Erythroblast (primary cell): Measurements from ENCODE around the gene SEZ6L.

Experiments
- DNase-seq, 2 experiments: peaks; one replicate each; lab custom pipeline; 2025; lab: John Stamatoyannopoulos, UW
- GATA1 ChIP-seq: IDR thresholded peaks from 2 replicates; pipeline ENCODE4 v1.6.1; 2011; ENCODE audit warnings: low read depth, mild to moderate bottlenecking, control low read depth, low read length, moderate library complexity
- POLR2A ChIP-seq: IDR thresholded peaks from 2 replicates; pipeline ENCODE4 v1.6.1; 2011; ENCODE audit warnings: mild to moderate bottlenecking, low read length

Gene SEZ6L

GRCh38 chr22:26169315-26170111 is at the start of gene SEZ6L:
SEZ6L (plus strand) TSS chr22:26169462; CDS start chr22:26169670, 208 bp downstream.
- TF ChIP-seq GATA1 (no peak), POLR2A (no peak)
- DNase-seq = no peak

- TF ChIP-seq GATA1 (no peak), POLR2A (no peak)
- no peak for DNase-seq
Observed at GRCh38 chr22:26122920-26123468, 46.3 kb upstream of the SEZ6L start.

- TF ChIP-seq GATA1 (no peak), POLR2A (no peak)
- no peak for DNase-seq
Observed at GRCh38 chr22:26124991-26125725, 44.1 kb upstream of the SEZ6L start.

DNA sequence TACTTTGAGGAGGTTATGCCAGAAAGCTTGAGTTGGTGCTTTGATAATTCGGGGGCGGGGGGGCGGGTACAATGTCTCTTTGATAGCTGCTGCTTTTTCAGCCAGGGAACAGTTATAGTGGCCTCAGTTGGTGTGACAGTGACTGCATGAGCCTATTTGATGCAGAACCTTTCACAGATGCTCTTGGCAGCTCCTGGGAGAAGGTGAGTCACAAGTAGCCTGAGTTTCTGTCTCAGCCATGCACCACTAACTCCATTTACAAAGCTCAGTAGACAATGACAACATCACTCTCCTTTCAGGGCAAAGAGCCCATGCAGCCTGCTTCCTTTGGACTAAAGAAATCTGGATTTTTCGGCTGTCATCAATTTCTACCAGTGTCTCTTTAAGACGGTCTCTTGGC is 42.1 kb upstream of the SEZ6L start:
- no peak for TF ChIP-seq GATA1
- no peak for TF ChIP-seq POLR2A
- no peak for DNase-seq

DNA sequence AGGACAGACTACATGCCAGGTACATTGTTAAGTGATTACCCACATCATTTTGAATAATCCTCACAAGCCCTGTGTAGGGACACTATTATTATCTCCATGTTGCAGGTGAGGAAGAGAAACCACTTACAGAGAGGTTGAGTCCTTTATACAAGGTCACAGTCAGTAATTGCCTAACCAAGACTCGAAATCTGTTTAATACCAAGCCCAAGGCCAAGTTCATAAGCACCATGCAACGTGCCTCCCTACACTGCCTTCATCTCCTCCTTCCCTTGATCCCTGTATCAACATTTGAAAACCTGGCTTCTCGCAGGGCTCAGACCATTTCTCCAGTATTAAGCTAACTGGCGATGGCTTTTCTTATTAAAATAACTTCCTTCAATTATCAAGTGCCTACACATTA is 41.7 kb upstream of the SEZ6L start:
- TF ChIP-seq GATA1 (no peak), POLR2A (no peak)
- no peak for DNase-seq

- TF ChIP-seq GATA1 (no peak), POLR2A (no peak)
- DNase-seq = no peak
Observed at GRCh38 chr22:26131589-26132154, 37.6 kb upstream of the SEZ6L start.

DNA sequence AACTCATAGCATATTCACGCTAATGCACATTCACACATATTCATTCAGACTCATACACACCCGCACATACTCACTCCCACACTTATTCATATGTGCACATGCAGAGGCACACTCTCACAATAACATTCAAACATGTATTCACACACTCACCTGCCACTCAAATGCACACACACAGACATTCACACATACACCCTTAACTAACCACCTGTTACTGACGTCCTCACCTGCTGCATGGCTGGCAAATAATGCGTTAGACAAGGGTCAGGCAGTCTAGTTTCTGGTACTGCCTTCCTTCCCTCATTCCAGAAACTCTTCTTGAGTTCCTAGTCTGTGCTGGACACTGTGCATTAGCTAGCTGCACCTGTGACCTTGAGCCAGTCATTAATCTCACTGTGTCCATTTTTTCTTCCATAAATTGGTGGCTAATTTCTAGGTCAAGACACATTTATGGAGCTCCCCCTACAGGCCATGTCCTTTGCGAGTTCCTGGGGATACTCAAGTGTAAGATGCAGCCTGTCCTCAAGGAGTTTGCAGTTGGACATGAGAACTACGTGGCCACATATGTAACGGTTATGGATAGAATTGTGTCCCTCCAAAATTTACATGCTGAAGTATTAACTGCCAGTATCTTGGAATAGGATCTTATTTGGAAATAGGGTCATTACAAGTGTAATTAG is 34.5 kb upstream of the SEZ6L start:
- DNase-seq = peak; percentile 8 to 37
- TF ChIP-seq GATA1 (no peak), POLR2A (no peak)

GRCh38 chr22:26135806-26136205 is 33.5 kb upstream of the SEZ6L start:
- TF ChIP-seq GATA1 (no peak), POLR2A (no peak)
- no peak for DNase-seq

DNA sequence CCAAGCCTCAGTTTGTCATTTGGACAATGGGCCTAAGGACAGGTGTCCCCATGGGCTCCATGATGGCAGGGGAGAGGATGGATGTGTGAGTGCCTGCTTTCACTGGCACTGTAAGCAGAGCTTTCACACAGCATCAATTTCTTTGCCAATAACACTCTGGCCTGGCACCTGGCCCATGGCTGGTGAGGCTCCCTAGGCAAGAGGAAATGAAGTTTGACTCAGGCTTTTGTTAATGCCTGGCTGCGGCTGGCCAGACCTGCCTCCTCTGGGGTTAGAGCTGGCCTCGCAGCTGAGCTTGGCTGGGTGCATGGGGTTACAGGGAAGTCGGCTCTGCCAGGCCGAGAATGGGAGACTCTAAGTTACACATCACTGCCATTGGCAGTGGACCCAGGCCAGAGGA is 30.0 kb upstream of the SEZ6L start:
- TF ChIP-seq POLR2A = no peak
- no peak for DNase-seq

DNA sequence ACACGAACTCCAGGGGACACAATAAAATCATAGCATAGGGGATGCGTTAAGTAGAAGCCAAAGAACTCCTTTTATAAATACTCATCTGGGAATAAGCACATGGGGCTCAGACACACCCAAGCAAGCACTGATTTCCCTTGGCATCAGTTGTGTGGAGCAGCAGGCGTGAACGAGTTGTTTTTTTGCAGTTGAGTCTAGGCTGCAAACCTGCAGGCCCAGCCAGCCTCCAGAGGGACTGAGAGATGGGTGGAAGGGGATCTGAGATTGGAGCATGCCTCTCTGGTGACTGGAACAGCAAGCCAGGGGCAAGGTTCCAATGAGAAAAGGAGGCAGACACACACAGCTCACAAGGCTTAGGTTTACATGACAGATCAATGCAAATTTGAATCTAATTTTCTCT is 27.4 kb upstream of the SEZ6L start:
- TF ChIP-seq POLR2A (no peak), GATA1 (no peak)

GRCh38 chr22:26143806-26144325 is 25.4 kb upstream of the SEZ6L start:
- TF ChIP-seq POLR2A (no peak), GATA1 (no peak)
- no peak for DNase-seq

More for the DNA sequence above, 27.4 kb upstream of the SEZ6L start:
- DNase-seq = no peak

DNA sequence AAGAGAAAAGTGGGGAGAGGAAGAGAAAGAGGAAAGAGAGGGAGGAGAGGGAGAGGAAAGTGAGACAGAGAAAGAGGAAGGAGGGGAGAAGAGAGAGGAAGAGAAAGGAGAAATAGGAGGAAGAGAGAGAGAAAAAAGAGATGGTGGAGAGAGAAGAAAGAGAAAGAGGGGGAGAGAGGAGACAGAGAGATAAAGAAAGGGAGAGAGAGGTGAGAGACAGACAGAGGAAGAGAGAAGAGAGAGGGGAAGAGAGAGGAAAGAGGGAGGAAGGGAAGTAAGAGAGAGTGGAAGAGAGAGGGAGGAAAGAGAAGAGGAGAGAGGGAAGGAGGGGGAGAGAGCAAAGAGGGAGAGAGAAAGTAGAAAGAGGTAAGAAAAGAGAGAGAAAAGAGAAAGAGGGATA is 9.4 kb upstream of the SEZ6L start:
- no peak for DNase-seq
- TF ChIP-seq POLR2A = no peak
- TF ChIP-seq GATA1 = no peak

DNA sequence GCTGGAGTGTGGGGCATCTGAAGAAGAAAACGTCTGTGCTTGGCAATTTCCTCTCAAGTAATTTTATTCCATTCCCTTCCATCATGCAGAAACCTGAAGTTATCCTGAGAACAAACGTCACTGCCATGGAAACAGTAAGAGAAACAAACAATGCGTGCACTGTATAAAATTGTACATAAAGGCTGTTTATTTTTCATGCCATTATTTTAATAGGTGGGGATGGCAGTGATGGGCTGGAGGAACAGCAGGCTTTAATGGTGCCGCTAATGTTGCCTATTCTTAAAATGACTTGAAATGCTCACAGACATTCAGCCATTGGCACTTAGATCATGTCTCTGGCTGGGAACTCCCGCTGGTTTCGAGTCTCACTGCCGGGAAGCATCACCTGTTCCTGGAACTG is 7.5 kb upstream of the SEZ6L start:
- DNase-seq = no peak
- TF ChIP-seq POLR2A (no peak), GATA1 (no peak)
